Dermis blood vessel endothelial cell (primary cell): ENCODE results near the gene ZNF324. TPM values are rescaled to one million over a fixed set of nuclear protein-coding genes. Genes with fewer than 3 reads are reported as not detected.
"Not testable (repeated sequence)": the region's sequence is repeated elsewhere in the genome, so short reads cannot be mapped to it uniquely, and the experiment has no call there.

ENCODE experiments used
- DNase-seq: peaks from one replicate; pipeline ENCODE4 v3.0.0; 2010
- total RNA-seq: library from RNA; depleted of rRNA; stranded (reverse); fragments of >200 nt; gene quantifications from 2 replicates; pipeline ENCODE4 v1.2.3, GENCODE V29; 2014

The ZNF324 gene
- total RNA-seq: 13.1 and 18.5 TPM in 2 replicates

DNA sequence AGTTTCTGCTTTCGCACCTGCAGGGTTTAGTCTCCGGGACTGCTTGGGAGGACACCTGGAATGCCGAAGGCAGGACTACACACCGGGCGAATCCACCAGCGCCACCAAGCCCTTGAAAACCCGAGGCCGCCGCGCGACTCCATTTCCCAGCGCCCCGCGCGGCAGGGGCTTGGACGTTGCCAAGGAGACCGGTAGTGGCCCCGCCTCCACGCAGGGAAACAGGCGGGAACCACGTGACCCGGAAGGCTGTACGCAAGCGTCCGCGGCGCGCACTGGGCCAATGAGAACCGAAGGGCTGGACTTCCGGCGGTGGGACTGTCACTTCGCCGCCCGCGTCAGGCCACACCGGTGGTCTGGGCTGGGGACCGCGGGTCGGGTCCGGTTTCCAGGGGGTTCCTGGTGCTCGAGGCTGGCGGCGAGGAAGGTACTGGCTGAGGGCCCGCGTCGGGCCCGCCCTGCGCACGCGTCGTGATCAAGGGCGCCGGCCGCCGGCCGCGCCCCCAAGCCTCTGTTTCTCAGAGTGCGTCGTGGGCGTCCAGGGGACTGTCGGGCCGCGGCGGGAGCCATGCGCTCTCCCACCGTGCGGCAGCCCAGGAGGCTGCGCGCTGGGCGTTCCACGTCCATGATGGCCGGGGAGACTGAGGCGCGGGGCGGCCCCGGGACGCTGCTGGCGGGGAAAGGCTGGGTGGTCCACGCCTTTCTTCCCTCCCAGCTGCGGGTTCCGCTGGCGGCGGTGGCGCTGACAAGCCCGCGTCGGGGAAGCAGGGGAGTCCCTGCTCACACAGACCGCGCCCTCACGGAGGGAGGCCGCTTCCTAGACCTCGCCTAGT is at the start of gene ZNF324:
TSS of gene ZNF324 (plus strand) at position 321 of the 830 bp plus-strand sequence. CDS start 2,106 bp downstream, outside the sequence.
- DNase-seq: peak; percentile 98

DNA sequence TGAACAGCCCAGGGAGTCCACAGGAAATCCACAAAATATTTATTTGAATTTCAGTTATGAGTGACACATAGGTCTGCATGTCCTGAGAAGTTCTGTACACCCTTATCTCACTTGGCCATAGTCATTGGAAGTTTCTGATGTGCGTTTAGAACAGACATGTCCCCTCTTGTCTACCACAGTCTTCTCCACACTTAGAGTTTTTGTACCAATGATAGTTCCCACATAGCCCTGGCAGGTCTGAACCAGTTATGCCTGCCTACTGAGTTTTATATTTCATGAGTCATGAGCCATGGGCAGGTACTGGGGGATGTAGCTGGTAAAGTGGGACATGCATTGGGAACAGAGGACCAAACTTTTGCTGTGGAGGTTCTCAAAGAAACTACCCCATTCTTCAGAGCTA is 38.3 kb upstream of the ZNF324 start:
- no peak for DNase-seq

DNA sequence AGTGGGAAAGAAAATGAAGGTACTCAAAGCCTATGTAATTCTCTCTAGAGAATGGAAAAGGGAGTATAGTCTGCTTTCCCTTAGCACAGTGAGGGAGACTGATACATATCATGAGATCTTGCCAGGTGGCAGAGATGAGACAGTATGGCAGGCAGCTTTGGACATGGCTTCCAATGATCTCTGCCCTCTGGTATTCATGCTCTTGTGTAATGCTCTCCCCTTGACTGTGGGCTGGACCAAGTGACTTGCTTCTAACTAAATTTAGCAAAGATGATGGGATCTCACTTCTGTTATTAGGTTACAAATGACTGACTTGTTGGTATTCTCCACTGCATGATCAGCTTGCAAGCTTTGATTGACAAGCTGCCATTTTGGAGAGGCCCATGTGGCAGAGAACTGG is 37.1 kb upstream of the ZNF324 start:
- no peak for DNase-seq

DNA sequence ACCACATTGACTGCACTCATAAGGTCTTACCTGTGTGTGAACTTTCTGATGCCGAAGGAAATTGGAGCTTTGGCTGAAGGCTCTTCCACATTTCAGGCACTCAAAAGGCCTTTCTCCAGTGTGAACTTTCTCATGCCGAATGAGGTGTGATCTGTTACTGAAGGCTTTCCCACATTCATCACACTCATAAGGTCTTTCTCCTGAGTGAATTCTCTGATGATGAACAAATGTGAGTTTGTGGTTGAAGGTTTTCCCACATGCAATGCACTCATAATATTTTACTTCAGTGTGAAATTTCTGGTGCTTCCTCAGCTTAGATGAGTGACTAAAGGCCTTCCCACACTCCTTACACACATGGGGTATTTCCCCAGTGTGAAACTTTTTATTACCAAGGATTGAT is 32.7 kb upstream of the ZNF324 start:
- no peak for DNase-seq

DNA sequence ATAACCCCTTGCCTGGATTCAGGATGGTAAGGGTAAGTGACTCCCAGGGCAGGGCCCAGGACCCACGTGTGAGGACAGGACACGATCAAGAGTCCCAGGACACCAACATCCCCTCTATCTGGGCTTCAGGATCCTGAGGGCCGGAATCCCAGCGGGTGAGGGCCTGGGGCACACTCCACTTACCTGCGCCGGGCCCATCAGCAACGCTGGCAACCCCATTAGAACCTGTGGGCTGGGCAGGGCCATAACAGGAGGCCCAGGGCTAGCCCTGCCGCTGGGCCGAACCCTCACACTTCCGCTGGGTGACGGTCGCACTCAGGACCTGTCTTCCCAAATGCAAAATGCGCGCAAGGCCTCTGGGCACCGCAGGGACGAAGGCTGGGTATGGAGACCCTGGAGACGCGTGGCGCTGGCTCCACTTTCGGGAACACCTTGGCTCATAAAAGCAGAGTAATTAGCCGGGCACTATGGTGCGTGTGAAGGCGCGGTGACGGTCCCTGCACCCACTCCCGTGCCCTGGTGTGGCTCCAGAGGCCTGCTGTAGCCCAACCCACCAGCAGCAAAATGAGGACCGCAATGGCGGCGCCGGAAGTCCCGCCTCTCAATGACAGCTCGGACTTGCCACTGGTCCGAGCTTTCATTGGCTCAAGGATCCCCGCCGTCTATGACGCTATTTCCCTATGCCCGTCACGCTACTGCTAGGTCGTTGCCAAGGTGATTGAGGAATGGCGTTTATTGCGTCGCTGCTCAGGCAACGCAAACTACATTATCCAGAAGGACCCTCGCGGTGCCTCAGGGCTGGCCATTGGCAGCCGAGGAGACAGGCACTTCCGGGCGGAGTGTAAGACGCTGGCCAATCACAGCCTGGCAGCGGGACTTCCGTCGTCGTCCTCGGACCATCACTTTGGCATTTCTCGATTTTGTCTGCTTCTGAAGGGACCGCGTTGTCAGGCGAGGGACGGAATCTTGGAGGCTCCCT is 27.0 kb upstream of the ZNF324 start, which contains the start of gene ZNF132:
TSS of gene ZNF132 (minus strand) at position 578 of the 979 bp plus-strand sequence. CDS start at position 246, 332 bp downstream.
- DNase-seq: peak; percentile 100

DNA sequence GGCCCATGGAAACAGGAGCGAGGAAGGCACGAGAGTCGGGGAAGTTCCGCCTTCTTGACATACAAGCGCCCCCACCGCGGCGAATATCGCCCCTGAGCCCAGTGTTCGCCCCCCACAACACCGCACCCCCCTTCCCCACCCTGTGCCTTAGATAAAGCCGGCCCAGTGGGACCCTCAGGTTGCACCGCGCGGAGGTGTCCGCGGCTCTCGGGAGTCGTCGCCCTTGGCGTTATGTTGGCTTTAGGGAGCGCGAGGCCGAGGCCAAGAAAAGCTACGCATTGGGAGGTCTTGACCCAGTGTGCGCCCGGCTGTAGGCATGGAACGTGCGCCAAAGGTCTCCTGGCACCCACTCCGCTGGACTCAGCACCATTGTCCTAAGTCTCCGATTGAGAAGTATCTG is 26.3 kb upstream of the ZNF324 start:
- DNase-seq: no peak

DNA sequence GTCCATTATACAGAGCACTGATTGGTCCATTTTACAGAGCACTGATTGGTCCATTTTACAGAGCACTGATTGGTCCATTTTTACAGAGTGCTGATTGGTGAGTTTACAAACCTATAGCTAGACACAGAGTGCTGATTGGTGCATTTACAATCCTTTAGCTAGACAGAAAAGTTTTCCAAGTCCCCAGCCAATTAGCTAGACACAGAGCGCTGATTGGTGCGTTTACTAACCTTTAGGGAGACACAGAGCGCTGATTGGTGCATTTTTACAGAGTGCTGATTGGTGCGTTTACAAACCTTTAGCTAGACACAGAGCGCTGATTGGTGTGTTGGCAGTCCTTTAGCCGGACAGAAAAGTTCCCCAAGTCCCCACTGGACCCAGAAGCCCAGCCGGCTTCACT is 23.9 kb upstream of the ZNF324 start:
- not testable (repeated sequence) for DNase-seq

DNA sequence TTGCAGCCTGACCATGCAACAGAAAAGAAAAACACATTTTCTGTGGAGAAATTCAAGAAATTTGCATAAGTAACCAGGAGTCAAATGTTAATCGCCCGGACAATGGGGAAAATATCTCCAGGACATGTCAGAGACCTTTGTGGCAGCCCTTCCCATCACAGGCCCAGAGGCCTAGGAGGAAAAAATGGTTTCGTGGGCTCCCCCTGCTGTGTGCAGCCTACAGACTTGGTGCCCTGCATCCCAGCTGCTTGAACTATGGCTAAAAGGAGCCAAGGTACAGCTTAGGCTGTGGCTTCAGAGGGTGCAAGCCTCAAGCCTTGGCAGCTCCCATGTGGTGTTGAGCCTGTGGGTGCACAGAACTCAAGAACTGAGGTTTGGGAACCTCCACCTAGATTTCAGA is 18.0 kb upstream of the ZNF324 start:
- DNase-seq: not testable (repeated sequence)

DNA sequence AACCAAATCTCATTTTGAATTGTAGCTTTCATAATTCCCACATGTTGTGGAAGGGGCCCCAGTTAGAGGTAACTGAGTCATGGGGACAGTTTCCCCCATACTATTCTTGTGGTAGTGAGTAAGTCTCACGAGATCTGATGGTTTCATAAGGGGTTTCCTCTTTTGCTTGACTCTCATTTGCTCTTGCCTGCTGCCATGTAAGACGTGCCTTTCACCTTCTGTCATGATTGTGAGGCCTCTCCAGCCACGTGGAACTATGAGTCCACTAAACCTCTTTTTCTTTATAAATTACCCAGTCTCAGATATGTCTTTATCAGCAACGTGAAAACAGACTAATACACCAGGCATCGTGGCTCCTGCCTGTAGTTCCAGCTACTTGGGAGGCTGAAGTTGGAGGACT is 16.9 kb upstream of the ZNF324 start:
- not testable (repeated sequence) for DNase-seq

DNA sequence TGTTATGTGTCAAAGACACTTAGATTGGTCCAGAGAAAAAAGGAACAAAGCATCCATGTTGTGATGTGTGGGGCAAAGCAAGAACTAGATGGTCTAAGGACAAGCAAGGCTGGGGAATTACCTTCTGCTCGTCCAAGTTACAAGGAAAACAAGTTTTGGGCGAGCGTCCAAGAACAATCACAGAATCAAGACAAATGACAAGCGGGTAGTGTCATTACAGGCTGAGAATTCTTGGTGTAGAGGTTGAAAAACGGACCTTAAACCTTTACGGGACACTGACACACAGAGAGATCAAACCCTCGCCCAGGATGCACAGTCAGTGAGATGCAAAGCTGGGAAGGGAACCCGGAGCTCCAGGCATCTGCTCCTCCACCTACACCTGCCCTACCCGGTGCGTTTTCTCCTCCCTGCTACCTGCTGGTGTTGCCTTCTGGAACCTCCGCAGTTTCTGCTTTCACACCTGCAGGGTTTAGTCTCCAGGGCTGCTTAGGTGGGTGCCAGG is 16.0 kb upstream of the ZNF324 start:
- peak; percentile 17 for DNase-seq

DNA sequence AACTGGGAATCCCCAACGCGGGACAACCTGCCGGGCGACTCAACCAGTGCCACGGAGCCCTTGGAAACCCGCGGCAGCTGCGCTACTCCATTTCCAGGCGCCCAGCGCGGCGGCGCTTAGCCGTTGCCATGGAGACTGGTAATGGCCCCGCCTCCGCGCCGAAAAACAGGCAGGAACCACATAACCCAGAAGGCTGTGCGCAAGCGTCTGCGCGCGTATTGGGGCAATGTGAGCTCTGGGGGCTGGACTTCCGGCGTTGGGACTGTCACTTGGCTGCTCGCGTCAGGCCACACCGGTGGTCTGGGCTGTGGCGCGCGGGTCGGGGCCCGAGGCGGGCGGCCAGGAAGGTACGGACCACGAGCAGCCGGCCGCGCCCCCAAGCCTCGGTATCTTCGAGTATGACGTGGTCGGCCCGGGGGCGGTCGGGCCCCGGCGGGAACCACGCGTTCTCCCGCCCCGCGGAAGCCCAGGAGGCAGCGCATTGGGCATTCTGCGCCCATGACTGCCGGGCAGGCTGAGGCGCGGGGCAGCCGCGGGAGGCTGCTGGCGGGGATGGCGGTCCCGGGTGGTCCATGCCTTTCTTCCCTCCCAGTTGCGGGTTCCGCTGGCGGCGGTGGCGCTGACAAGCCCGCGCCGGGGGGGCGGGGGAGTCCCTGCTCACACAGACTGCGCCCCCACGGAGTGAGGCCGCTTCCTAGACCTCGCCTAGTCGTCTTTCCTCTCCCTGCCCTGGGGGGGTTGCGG is 15.3 kb upstream of the ZNF324 start, which contains the start of gene ZNF324B:
TSS of gene ZNF324B (plus strand) at position 265 of the 744 bp plus-strand sequence. CDS start 2,080 bp downstream, outside the sequence.
- DNase-seq: peak; percentile 97

DNA sequence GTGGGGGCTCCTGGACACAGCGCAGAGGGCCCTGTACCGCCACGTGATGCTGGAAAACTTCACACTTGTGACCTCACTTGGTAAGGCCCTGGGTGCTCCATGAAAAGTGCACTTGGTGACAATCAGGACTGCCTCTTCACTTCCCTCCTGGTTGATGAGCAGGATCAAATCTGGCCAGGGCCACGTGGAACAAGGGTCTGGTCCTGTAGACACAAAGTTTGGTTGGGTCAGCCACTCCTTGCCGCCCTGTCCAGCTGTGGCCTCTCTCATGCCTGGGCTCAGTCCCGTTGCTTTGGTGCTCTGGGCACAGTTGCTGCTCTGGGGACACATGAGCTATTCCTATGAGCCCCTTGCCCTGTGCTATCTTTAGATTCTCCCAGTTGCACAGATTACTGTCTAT is 13.1 kb upstream of the ZNF324 start:
- DNase-seq: no peak

DNA sequence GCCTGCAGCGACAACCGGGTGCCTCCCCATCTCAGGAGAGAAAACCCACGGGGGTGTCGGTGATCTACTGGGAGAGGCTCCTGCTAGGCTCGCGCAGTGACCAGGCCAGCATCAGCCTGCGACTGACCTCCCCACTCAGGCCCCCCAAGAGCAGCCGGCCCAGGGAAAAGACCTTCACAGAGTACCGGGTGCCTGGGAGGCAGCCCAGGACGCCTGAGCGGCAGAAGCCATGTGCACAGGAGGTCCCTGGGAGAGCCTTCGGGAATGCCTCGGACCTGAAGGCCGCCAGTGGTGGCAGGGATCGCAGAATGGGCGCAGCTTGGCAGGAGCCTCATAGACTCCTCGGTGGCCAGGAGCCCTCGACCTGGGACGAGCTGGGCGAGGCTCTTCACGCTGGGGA is 11.6 kb upstream of the ZNF324 start:
- no peak for DNase-seq

DNA sequence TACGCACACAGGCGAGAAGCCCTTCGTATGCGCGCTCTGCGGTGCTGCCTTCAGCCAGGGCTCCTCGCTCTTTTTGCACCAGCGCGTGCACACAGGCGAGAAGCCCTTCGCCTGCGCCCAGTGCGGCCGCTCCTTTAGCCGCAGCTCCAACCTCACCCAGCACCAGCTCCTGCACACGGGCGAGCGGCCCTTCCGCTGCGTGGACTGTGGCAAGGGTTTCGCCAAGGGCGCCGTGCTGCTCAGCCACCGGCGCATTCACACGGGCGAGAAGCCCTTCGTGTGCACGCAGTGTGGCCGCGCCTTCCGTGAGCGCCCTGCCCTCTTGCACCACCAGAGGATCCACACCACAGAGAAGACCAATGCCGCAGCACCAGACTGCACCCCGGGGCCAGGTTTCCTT is 10.8 kb upstream of the ZNF324 start:
- no peak for DNase-seq

DNA sequence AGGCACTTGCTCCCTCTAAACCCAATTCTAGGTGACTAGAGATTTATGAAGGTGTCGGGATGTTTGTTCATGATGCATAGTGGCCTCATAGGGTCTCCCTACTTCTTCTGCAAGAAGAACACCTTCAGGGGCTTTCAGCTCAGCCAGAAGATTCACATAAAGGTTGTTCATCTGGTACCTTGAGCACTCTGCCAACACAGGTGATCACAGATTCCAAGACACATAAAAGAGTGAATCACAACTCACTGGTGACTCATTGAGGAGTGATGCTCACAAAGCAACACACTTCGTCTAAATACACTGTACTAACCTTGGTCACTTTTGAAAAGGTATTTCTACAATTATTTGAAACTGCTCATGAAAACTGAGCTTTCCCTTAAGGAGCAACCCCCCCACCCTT is 6.8 kb upstream of the ZNF324 start:
- DNase-seq: no peak

DNA sequence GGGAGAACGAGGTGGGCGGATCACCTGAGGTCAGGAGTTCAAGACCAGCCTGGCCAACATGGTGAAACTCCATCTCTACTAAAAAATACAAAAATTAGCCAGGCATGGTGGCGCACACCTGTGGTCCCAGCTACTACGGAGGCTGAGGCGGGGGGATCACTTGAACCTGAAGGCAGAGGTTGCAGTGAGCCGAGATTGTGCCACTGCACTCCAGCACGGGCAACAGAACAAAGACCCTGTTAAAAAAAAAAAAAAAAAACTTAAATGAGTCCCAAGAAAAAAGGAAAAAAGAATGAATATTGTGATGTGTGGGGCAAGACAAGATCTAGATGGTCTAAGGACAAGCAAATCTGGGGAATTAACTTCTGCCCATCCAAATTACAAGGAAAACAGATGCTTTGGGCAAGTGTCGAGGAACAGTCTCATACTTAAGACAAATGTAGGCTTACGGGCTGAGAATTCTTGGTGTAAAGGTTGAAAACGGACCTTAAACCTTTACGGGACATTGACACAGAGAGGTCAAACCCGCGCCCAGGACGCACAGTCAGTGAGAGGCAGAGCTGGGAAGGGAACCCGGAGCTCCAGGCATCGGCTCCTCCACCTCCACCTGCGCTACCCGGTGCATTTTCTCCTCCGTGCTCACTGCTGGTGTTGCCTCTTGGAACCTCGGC is 656 bp upstream of the ZNF324 start:
- no peak for DNase-seq

DNA sequence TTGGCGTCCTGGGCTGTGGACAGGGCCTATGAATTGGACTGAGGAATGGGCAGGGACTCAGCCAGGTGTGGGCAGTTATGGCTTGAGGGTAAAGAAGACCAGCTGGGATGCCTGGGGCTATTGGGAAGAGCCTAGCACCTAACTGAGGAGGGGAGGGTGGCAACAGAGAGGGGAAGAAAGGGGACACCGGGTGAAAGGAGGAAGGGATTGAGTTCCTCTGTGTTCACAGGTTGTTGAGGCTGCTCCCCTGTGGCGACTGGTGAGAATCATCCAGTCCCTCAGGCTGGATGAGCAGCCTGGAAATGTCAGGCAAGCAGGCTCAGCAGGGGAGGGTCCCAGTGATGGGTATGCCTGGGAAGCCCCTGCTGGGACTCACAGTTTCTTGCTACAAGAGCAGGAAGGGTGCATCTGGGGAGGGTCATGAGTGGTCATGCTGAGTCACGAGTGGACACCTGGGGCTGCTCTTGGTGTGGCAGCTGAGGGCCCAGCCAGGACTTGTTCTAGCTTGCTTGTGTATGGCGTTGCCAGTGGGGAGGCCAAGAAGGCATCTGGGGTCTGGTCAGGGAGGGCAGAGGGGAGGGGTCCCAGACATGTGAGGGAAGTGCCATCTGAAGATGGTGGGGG is 1.4 kb downstream of the ZNF324 start:
- DNase-seq: no peak

DNA sequence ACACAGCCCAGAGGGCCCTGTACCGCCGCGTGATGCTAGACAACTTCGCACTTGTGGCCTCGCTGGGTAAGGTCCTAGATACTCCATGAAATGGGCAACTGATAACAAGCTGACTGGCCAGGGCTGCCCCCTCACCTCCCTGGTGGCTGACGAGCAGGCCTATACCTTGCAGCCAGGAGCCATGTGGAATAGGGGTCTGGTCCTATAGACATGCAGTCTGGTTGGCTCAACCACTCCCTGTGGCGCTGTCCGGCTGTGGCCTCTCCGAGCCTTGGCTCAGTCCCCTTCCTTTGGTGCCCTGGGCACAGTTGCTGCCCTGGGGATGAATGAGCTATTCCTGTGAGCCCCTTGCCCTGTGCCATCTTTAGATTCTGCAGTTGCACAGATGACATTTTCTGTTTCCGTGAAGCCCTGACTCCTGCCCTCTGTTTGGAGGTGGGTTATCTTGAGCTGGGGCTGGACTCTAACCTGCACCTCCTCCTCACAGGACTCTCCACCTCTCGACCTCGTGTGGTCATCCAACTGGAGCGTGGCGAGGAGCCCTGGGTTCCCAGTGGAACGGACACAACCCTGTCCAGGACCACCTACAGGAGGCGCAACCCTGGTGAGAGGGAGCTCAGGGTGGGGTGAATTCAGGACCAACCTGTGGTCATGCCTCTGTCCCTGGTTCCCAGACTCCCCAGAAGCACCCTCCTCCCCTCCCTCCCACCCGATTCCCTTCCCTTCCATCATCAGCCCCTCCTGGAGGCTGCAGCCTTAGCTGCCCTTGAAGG is 2.5 kb downstream of the ZNF324 start:
- no peak for DNase-seq

DNA sequence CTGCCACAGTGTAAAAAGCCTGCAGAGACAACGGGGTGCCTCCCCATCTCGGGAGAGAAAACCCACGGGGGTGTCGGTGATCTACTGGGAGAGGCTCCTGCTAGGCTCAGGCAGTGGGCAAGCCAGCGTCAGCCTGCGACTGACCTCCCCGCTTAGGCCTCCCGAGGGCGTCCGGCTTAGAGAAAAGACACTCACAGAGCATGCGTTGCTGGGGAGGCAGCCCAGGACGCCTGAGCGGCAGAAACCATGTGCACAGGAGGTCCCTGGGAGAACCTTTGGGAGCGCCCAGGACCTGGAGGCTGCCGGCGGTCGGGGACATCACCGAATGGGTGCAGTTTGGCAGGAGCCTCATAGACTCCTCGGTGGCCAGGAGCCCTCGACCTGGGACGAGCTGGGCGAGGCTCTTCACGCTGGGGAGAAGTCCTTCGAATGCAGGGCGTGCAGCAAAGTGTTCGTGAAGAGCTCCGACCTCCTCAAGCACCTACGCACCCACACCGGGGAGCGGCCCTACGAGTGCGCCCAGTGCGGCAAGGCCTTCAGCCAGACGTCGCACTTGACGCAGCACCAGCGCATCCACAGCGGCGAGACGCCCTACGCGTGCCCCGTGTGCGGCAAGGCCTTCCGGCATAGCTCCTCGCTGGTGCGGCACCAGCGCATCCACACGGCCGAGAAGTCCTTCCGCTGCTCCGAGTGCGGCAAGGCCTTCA is 4.1 kb downstream of the ZNF324 start:
- not testable (repeated sequence) for DNase-seq

DNA sequence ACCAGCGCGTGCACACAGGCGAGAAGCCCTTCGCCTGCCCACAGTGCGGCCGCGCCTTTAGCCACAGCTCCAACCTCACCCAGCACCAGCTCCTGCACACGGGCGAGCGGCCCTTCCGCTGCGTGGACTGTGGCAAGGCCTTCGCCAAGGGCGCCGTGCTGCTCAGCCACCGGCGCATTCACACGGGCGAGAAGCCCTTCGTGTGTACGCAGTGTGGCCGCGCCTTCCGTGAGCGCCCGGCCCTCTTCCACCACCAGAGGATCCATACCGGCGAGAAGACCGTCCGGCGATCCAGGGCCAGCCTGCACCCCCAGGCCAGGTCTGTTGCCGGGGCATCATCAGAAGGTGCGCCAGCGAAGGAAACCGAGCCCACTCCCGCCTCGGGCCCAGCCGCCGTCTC is 4.9 kb downstream of the ZNF324 start:
- DNase-seq: no peak
